Heart left ventricle (tissue), 13 donors: ENCODE results near the gene PARD3.

Source experiments
- CTCF ChIP-seq, 12 donors: fragments of 200-600 bp; sonication (generic) in 4 of 12; IDR thresholded peaks; one replicate each; pipeline versions ENCODE4 v1.5.0 to v1.8.0; 2018 to 2022; ENCODE audit warnings: antibody characterized with exemption in 12 of 12, mild to moderate bottlenecking in 5 of 12
- POLR2A ChIP-seq, 2 donors: fragments of 450-650 bp; IDR thresholded peaks; one replicate each; pipeline ENCODE4 v1.6.1; 2017; ENCODE audit warnings: antibody characterized with exemption in 2 of 2, mild to moderate bottlenecking in 2 of 2, moderate library complexity in 2 of 2
- donor health status: ischemic (EF 13 %, LVEDD 7.1; RV severe dilation, severe dysfunction).
- donor health status: DM: no; HTN: yes; CAD: no.
- donor health status: DM: no; HTN: no; CAD: no.
- donor health status: ischemic (EF 25% LVEDD 6.9; RV normal size, moderate dysfunction).
- donor health status: ischemic (EF 25% LVEDD 5.7; RV mildly dilated, moderate dysfunction).
- donor health status: ischemic (EF 35%, LVEDD 5.7; RV mildly dilated, moderate dysfunction).
- donor health status: nonischemic (EF 11% LVEDD 7.7; RV severe dilation, severe dysfunction).
- donor health status: DM: yes; HTN: yes; CAD: no.
- donor health status: PGD.
- donor health status: ischemic (EF 29% LVEDD 5.4; RV normal size, mild dysfunction).
- donor health status: nonischemic (EF 23%, LVEDD 6.1; RV moderate dilation, normal function).

GRCh38 chr10:34081948-34082347 lies 733.1 kb downstream of the PARD3 start:
- no peak for TF ChIP-seq POLR2A (IDR thresholded peaks at IDR 0.05)
- TF ChIP-seq CTCF (IDR thresholded peaks at IDR 0.05) = no peak
